Globus pallidus (tissue), 1 donor: Measurements from ENCODE around the gene JAGN1.
"Not testable (repeated sequence)": the region's sequence is repeated elsewhere in the genome, so short reads cannot be mapped to it uniquely, and the experiment has no call there.

ENCODE experiments used
- DNase-seq: peaks from one replicate; pipeline ENCODE4 v3.0.0-alpha.2; 2015; ENCODE audit warnings: low spot score

JAGN1 gene

DNA sequence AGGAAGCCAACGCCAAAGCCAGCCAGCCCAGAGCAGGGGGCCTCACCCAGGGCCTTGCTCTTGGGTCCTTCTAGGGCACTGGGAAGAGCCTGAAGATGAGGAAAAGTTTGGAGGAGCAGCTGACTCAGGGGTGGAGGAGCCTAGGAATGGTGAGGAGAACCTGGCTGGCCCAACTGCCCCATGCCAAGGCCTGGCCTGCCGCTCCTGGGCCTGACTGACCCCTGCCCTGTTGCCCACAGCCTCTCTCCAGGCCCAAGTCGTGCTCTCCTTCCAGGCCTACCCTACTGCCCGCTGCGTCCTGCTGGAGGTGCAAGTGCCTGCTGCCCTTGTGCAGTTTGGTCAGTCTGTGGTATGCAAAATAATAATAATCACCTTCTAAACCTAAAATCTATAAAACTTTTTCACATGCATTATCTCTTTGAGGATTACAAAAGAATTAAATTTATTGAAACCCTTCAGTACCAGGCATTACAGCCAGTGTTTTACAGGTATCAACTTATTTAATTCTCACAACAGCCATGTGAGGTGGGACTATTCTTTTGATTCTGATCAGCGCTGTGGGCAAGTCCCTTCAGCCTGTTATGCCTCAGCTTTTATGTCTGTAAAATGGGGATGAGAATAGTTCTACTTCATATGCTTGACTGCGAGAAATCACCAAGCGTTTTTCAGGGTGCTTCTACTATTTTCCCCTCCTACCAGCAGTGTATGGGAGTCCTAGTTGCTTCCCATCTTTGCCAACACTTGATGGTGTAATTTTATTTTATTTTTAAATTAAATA lies 28.0 kb downstream of the JAGN1 start:
- DNase-seq: no peak

DNA sequence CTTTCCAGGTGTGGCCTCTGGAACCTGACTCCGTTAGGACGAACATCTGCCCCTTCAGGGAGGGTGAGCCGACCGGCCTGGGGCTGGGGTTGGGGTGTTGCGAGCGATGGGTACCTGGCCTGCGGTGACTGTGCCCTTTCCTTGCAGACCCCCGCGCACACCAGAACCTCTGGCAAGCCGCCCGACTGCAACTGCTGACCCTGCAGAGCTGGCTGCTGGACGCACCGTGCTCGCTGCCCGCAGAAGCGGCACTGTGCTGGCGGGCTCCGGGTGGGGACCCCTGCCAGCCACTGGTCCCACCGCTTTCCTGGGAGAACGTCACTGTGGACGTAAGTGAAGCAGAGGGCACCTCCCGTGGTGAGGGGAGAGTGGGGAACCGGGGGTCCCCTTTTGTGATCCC lies 37.7 kb downstream of the JAGN1 start:
- DNase-seq: no peak

GRCh38 chr3:9930804-9931418 lies 40.5 kb downstream of the JAGN1 start:
- DNase-seq: no peak

- no peak for DNase-seq
These were observed 42.1 kb downstream of the JAGN1 start for GRCh38 chr3:9932535-9932842.

- DNase-seq: peak; percentile 60
These were observed 42.6 kb downstream of the JAGN1 start for GRCh38 chr3:9932843-9933560.

- peak; percentile 95 for DNase-seq
These were observed 43.3 kb downstream of the JAGN1 start, which contains the start of gene CRELD1 for GRCh38 chr3:9933561-9934234. CRELD1 (plus strand) TSS chr3:9933834; CDS start chr3:9934439, 605 bp downstream.

DNA sequence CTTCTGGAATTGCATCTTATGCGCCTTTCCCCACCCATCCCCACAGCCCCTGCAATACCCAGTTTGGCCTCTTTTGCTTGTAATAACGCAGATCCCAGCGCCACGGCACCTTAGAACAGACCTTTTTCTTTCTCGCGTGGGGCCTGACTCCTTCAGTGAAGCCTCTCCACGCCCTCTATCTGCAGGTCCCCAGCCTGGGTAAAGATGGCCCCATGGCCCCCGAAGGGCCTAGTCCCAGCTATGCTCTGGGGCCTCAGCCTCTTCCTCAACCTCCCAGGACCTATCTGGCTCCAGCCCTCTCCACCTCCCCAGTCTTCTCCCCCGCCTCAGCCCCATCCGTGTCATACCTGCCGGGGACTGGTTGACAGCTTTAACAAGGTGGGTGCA lies 43.8 kb downstream of the JAGN1 start:
- DNase-seq: no peak

DNA sequence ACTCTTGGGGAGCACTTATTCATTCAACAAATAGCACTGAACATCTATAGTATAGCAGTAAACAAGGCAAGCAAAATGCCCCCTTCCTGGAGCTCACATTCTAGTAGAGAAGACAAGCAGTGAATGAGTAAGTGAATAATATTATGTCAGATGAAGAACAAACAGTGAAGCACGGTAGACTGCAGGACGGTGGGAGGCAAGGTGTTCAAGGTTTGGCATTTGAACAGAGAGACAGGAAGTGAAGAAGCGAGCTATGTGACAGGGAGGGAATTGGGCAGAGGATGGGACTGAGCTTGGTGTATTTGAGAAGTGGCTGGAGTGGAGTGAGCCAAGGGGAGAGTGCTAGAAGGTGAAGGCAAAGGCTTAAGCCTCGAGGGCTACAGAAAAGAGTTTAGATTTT lies 44.6 kb downstream of the JAGN1 start:
- DNase-seq: no peak

- no peak for DNase-seq
These were observed 45.6 kb downstream of the JAGN1 start for GRCh38 chr3:9935966-9936510.

GRCh38 chr3:9937486-9938238 lies 47.3 kb downstream of the JAGN1 start:
- no peak for DNase-seq

DNA sequence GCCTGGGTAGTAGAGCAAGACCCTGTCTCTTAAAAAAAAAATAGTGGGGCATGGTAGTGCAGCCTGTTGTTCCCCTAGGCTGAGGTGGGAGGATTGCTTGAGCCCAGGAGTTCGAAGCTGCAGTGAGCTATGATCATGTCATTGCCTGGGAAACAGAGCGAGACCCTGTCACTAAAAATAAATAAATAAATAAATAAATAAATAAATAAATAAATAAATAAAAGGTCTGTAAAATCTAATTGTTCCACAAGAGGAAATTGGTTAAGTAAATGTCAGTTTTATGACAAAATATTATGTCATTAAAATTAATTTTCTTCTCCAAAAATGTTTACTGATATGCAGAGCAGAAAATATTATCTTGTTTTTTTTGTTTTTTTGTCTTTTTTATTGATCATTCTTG lies 48.6 kb downstream of the JAGN1 start:
- DNase-seq: no peak

GRCh38 chr3:9939906-9940305 lies 49.5 kb downstream of the JAGN1 start:
- not testable (repeated sequence) for DNase-seq

DNA sequence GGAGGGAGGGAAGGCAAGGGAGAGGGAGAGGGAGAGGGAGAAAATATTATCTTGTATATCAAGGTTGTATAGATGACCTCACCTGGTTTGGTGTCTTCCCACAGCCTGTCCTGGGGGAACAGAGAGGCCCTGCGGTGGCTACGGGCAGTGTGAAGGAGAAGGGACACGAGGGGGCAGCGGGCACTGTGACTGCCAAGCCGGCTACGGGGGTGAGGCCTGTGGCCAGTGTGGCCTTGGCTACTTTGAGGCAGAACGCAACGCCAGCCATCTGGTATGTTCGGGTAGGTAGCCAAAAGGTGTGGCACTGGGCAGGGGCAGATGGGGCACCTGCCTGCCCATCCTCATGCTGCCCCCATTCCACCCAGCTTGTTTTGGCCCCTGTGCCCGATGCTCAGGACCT lies 50.3 kb downstream of the JAGN1 start:
- DNase-seq: no peak

GRCh38 chr3:9942164-9942563 lies 51.8 kb downstream of the JAGN1 start:
- no peak for DNase-seq

GRCh38 chr3:9942934-9943690 lies 52.7 kb downstream of the JAGN1 start:
- DNase-seq: no peak
